Myocyte (in vitro differentiated cells): Measurements from ENCODE around the gene FRMD1. TPM values are rescaled to one million over a fixed set of nuclear protein-coding genes. Genes with fewer than 3 reads are reported as not detected.
A peak's percentile ranks its signal among the peaks of the same experiment; 100 is the strongest.

Experiments
- DNase-seq: peaks from one replicate; pipeline ENCODE4 v3.0.0-alpha.2; 2012; ENCODE audit warnings: low read depth
- total RNA-seq: library from RNA; depleted of rRNA; stranded (reverse); fragments of >200 nt; gene quantifications from 2 replicates; pipeline ENCODE4 v1.2.3, GENCODE V29; 2014

Gene FRMD1
- total RNA-seq, 1 donor from 2014 or later, result not detected

- no peak for DNase-seq
Measured at GRCh38 chr6:168043848-168044415, 35.1 kb downstream of the FRMD1 start.

- no peak for DNase-seq
Measured at GRCh38 chr6:168043193-168043847, 35.7 kb downstream of the FRMD1 start.

GRCh38 chr6:168042426-168043192 is 36.4 kb downstream of the FRMD1 start:
- DNase-seq, result no peak

- no peak for DNase-seq
Measured at GRCh38 chr6:168041928-168042327, 37.1 kb downstream of the FRMD1 start.

GRCh38 chr6:168040856-168041496 is 38.0 kb downstream of the FRMD1 start:
- no peak for DNase-seq

- DNase-seq, result no peak
Measured at GRCh38 chr6:168039849-168040248, 39.2 kb downstream of the FRMD1 start.

GRCh38 chr6:168039301-168039700 is 39.7 kb downstream of the FRMD1 start:
- DNase-seq, result no peak

GRCh38 chr6:168038576-168039140 is 40.4 kb downstream of the FRMD1 start:
- no peak for DNase-seq

GRCh38 chr6:168037856-168038255 is 41.2 kb downstream of the FRMD1 start:
- no peak for DNase-seq

GRCh38 chr6:168037242-168037641 is 41.8 kb downstream of the FRMD1 start:
- DNase-seq, result no peak

GRCh38 chr6:168035661-168036545 is 43.1 kb downstream of the FRMD1 start:
- DNase-seq, result peak; percentile 59

- DNase-seq, result peak; percentile 31
Measured at GRCh38 chr6:168035098-168035660, 43.8 kb downstream of the FRMD1 start.

GRCh38 chr6:168034537-168034936 is 44.5 kb downstream of the FRMD1 start:
- no peak for DNase-seq

- DNase-seq, result no peak
Measured at GRCh38 chr6:168033791-168034190, 45.2 kb downstream of the FRMD1 start.

- peak; percentile 57 for DNase-seq
Measured at GRCh38 chr6:168032005-168032760, 46.8 kb downstream of the FRMD1 start.

- no peak for DNase-seq
Measured at GRCh38 chr6:168031411-168031971, 47.5 kb downstream of the FRMD1 start.

GRCh38 chr6:168030908-168031307 is 48.1 kb downstream of the FRMD1 start:
- DNase-seq, result no peak

GRCh38 chr6:168030218-168030746 is 48.7 kb downstream of the FRMD1 start:
- DNase-seq, result no peak
